HG03095 (cell line): Measurements from ENCODE around the gene UGDH.
A peak's percentile ranks its signal among the peaks of the same experiment; 100 is the strongest.
"Not testable (repeated sequence)": the region's sequence is repeated elsewhere in the genome, so short reads cannot be mapped to it uniquely, and the experiment has no call there.

Source experiments
- ATAC-seq: cut with Tn5 transposase; IDR thresholded peaks from one replicate; pipeline ENCODE4 v1.9.1; 2021; ENCODE audit warnings: moderate library complexity; ENCODE audit not compliant: unreplicated experiment

The UGDH gene

GRCh38 chr4:39497909-39498726 is 29.1 kb downstream of the UGDH start:
- ATAC-seq = no peak

DNA sequence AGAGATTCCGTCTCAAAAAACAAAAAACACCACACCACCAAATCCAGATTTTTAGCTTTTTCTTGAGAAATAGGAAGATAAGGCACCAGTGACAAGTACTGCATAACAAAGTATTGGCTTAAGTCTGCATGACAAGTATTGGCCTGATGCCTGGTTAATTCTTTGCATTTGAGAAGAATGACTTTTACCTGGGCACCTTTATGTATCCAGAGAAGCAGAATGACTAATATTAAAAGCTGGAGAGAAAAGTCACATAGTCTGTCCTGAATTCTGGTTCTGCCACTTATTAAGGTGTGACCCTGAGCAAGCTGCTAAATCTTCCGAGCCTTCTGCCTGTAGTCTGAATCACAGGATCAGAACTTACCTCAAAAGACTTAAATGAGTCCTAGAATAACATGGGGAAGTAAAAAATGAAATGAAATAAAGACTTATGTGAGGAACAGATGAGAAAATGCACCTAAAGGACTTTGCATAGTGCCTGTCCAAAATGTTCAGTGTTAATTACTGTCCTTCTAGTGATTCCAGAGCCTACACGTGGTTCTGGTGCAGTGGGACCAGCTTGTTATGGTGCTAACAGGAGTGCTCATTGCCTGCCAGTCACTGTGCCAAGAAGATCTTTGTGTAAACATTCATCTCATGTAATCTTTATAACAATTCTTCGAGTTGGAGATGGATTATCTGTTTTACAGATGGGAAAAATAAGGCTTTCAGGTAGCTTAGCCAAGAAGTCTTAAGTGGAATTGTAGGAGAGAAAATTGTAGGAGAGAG is 31.6 kb downstream of the UGDH start:
- no peak for ATAC-seq

DNA sequence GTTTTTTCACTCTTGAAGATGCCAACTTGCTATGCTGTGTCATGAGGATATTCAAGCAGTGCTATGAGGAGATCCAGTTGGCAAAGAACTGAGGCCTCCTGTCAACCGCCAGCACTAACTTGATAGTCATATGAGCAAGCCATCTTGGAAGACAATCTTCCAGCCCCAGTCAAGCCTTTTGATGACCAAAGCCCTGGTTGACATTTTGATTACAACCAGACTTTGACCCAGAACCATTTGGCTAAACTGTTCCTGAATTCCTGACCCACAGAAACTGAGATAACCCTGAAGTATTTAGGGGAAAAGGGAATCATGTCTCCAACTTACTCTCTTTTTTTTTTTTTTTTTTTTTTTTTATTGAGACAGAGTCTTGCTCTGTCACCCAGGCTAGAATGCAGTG is 32.9 kb downstream of the UGDH start:
- ATAC-seq = no peak

GRCh38 chr4:39490322-39490721 is 36.9 kb downstream of the UGDH start:
- no peak for ATAC-seq

- no peak for ATAC-seq
Measured at GRCh38 chr4:39486221-39486804, 40.9 kb downstream of the UGDH start.

GRCh38 chr4:39484582-39485272 is 42.5 kb downstream of the UGDH start:
- no peak for ATAC-seq

DNA sequence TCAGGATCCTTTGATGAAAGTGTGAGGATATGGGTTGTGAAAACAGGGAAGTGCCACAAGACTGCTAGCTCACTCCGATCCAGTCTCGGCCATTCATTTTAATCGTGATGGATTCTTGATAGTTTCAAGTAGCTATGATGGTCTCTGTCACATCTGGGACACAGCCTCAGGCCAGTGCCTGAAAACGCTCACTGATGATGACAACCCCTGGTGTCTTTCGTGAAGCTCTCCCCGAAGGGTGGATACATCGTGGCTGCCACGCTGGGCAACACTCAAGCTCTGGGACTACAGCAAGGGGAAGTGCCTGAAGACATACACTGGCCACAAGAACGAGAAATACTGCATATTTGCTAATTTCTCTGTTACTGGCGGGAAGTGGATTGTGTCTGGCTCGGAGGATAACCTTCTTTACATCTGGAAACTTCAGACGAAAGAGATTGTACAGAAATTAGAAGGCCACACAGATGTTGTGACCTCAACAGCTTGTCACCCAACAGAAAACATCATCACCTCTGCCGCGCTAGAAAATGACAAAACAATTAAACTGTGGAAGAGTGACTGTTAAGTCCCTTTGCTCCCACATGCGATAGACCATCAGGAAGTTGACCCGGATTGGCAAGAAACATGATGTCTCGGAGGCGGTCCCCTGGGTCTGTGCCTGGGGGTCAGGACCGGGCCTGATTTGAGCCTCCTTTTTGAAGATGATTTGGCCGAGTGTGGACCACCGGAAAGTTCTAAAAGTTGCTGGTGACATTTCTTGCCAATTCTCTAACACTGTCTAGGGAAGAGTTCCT is 46.1 kb downstream of the UGDH start:
- no peak for ATAC-seq

DNA sequence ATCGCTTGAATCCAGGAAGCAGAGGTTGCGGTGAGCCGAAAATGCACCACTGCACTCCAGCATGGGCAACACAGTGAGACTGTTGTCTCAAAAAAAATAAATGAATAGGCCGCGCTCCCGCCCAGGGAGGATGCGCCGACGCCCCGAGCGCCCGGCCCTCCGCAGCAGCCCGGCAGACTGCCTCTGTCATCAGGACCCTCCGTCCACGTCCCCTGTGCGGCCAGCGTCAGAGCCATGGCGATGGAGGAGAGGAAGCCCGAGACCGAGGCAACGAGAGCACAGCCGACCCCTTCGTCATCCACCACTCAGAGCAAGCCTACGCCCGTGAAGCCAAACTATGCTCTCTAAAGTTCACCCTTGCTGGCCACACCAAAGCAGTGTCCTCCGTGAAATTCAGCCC is 47.0 kb downstream of the UGDH start:
- ATAC-seq = no peak

DNA sequence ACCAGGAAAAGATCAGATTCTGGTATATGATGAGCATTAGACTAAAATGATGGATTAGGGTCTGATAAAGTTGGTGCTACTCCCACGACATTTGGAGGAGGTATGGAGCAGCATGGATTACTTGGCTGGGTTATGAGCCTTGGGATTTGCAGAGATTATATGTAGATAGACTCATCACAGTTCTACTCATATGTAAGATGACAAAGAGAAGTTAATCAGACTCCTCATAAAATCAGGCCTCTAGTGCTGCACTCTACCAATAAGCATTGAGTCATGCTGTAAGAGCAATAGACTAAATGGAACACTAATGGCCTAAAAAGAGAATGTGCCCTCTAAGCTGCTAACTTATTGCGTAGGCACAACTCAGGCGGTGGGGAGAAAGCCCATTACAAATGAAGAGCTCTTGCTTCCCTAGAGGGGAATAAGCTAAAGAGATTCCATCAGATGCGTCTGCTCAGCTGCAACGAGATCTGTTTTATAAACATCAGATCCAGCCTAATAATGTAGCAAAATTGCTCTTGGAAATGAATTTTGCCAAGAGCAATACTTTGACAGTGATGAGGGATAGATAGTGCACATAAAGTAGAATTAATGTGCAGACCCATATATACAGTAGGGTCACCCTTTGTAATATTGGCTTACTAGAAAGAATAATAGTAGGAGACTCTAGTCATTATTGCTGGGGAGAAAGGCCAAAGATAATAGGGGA is 50.9 kb downstream of the UGDH start:
- ATAC-seq = no peak

GRCh38 chr4:39472396-39472795 is 54.8 kb downstream of the UGDH start:
- no peak for ATAC-seq

GRCh38 chr4:39470402-39470801 is 56.8 kb downstream of the UGDH start:
- no peak for ATAC-seq

DNA sequence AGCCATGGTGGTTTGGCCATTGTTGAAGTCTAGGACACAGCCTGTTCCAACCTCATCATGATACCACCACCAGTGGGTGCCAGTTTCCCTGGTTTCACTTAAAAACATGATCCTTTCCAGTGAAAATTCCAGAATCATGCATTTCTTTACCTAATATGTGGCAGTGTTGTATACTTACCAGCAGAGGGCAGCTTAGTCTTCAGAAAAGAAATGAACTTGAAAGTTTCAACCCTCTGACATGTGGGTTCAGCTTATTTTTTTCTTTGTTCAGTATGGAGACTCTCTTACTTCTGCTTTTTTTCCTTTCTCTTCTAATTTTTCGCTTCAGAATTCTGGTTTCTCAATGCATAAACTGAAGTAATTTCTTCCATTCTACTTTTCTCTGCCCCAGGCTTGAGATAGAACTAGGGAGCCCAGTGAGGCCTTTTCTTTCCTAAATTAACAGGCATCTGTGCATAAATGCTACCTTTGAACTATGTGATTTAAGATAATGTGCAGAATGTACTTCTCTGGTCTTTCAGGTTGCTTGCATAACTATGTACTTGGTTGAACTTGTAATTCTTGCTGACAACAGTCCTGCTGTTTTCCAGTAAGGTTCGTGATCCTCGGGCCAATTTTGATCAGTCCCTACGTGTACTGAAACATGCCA is 57.7 kb downstream of the UGDH start:
- ATAC-seq = peak; percentile 87

- ATAC-seq = no peak
Measured at GRCh38 chr4:39467464-39467863, 59.8 kb downstream of the UGDH start.

DNA sequence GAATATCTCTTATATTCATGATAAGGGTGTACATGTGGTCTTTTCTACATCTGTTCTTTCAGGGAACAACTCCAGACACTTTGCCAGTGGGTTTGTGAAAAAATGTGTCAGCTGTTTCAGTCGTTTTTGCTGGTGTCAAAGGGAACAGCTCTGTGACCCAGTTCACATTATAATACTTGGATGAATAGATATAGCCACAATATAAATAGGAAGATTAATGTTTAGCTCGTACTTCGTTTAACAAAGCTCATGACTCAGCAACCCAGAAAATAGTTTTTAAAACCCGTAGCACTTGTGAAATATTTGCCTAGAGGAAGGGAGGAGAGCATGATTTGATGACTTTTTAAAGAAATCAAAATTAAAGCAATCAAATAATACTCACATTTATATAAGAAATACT is 60.5 kb downstream of the UGDH start:
- ATAC-seq = no peak

- no peak for ATAC-seq
Measured at GRCh38 chr4:39464886-39465501, 62.2 kb downstream of the UGDH start.

GRCh38 chr4:39458505-39459300 is 68.5 kb downstream of the UGDH start, which contains the start of the genes LIAS and RPL9:
LIAS (plus strand) TSS chr4:39459056; CDS start chr4:39459118, 62 bp downstream.
RPL9 (minus strand) TSS chr4:39458922; CDS start chr4:39458439, 483 bp downstream.
- peak; percentile 76 for ATAC-seq

GRCh38 chr4:39458161-39458504 is 69.1 kb downstream of the UGDH start:
- ATAC-seq = not testable (repeated sequence)
